KG1 (cell line): ENCODE measurements around the gene TMEM150A.
"Not testable (repeated sequence)": the region's sequence is repeated elsewhere in the genome, so short reads cannot be mapped to it uniquely, and the experiment has no call there.

Source experiments
- DNase-seq: peaks from one replicate; lab custom pipeline; 2025; lab: John Stamatoyannopoulos, UW

TMEM150A gene

DNA sequence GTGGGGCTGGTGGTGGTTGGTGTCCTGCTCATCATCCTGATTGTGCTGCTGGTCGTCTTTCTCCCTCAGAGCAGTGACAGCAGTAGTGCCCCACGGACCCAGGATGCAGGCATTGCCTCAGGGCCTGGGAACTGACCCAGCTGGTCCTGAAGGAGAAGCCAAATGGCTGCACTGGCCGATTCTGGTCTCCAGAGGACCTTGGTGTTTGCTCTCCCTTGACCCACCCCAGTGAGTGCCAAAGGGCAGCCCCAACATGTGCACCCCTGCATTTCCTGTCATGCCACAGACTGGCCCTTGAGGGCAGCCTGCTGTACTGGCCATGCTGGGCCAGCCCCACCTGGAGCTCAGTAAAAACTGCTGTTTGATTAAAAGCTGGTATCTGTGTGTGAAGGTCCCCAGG is 9.5 kb downstream of the TMEM150A start:
- DNase-seq = no peak

DNA sequence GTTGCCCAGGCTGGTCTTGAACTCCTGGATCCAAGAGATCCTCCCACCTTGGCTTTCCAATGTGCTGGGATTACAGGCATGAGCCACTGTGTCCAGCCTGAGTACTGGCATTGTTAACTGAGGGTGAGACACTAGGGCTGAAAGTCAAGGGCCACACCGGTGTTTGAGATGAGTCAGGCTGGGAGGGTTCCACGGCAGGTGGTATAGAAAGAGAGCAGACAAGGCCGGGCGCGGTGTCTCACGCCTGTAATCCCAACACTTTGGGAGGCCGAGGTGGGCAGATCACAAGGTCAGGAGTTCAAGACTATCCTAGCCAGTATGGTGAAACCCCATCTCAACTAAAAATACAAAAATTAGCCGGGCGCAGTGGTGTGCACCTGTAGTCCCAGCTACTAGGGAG is 10.2 kb downstream of the TMEM150A start:
- DNase-seq = not testable (repeated sequence)

DNA sequence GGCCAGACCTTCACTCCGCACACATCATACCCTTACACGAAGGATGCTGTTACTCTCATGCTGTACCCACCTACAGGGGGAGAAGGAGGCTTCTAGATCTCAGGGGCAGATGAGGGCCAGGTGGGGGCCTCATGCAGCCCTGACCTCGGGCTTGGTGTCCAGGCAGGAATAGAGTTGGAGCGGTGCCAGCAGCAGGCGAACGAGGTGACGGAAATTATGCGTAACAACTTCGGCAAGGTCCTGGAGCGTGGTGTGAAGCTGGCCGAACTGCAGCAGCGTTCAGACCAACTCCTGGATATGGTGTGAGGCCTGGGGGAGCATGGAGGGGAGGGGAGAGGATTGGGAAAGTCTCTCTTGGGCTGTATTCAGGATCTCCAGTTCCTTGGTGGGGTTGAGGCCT is 10.9 kb downstream of the TMEM150A start:
- no peak for DNase-seq

DNA sequence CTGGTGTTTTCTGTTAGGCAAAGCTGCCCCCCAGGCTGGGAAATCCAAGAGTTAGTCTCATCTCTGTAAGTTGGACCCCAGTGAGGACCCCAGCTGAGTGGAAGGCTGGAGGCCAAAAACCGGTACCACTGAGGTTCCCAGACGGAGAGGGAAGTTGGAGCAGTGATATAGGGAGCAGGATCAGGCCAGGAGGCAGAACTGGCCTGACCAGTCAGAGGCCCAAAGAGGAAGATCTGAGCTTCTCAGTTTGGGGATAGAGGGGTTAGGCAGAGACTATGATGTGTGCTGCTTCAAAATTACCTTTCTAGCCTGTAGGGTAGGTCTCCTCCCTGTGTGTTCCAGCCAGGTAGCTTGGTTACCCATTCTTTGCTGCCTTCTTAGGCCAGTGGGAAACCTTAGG is 11.5 kb downstream of the TMEM150A start:
- DNase-seq = no peak

DNA sequence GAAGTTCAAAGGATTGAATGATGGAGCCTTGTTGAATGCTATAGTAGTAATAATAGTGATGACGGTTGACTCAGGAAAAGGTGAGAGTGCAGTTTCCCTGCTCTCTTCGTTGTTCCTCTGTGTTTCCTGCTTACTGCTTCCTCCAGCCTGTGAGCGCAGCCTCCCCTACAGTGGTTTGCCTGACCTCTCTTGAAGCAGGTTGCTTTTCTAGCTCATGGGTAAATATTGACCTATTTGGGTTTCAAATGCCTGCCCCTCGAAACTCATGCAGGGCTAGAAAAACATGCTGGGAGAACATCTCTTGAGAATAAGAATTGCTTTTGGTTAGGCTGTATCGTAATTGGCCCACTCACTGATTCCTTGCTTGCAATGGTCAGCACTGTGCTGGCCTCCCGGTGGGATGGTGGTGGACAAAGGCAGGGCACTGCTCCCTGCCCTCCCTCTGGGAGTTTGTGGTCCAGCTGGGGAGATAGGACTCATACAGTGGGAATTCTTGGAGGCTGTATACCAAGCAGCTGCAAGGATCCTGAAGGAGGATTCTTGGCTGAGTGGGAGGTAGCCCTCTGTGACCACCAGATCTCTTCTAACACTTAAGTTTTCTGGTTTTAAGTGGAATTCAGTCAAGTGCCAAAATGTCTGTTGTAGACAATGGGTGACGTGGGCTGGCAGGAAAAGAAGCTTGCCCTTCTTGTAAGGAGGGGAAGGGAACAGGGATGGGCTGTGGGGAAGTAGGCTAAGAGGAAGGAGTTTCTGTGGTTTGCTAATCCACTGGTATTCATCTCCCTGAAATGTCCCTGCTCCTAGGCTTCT is 12.3 kb downstream of the TMEM150A start:
- no peak for DNase-seq

DNA sequence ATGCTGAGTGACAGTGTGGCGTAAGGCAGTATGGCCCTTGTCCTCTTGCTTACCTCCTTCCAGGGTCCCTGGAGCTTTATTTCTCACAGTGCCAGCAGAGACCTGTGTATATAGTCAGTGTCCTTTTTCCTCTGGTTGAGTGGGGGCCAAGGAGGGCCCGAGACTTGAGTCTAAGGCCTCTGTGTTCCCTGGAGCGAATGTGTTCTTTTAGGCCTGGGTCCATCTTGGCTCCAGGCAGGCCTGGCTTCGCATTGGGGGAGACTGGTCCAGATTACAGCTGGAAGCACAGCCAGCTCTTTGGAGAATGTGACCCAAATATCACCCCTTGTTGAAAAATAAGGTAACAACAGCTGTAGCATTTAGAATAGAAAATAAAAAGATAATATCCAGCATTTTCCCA is 13.3 kb downstream of the TMEM150A start:
- no peak for DNase-seq

DNA sequence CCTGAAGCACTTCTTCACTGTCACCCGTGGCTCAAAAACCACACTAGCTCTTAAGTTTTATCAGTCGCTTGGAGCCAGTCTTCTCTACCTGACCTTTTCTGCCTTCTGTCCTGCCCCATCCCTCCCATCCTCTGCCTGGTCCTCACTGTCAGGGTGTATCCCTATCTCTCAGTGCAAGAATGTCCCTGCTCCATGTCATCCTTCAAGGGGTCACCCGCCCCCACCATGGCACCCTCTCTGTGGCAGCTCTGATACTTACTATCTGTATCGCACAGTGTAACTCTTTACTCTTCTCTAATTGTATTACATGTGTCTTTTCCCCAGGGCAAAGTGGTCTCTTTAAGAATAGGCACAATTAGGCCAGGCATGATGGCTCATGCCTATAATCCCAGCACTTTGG is 13.9 kb downstream of the TMEM150A start:
- no peak for DNase-seq

DNA sequence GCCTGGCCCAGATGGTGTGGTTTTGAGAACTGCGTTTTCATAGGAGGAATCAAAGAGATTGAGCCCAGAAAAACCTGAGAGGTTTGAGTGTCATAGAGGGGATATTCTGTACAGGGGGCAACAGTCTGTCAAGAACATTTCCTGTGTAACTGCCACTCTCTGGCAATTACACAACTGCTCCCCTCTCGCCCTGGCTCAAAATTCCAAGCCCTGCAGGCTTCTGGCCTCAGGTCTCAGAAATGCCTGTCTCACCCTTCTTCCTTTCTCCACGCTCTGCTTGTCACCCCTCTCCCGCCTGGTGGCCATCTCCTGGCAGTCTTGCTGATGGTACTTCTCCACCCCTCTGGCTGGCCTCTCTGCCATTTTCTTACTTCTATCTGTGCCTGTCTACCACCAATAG is 14.3 kb downstream of the TMEM150A start:
- DNase-seq = no peak

DNA sequence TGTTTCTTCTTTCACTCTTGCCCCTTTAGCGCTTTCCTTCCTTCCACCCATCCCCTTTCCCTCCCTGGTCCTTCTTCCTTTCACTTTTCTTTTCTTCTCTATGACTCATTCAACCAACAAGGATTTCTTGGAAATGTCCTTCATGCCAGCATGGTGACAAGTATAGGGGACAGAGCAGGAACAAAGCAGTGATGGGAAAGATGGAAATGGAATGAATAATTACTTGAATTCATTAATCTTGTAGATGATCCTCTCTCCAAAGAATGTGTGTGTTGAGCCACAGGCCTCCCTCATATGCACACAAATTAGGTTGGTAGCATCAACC is 16.8 kb downstream of the TMEM150A start:
- no peak for DNase-seq

DNA sequence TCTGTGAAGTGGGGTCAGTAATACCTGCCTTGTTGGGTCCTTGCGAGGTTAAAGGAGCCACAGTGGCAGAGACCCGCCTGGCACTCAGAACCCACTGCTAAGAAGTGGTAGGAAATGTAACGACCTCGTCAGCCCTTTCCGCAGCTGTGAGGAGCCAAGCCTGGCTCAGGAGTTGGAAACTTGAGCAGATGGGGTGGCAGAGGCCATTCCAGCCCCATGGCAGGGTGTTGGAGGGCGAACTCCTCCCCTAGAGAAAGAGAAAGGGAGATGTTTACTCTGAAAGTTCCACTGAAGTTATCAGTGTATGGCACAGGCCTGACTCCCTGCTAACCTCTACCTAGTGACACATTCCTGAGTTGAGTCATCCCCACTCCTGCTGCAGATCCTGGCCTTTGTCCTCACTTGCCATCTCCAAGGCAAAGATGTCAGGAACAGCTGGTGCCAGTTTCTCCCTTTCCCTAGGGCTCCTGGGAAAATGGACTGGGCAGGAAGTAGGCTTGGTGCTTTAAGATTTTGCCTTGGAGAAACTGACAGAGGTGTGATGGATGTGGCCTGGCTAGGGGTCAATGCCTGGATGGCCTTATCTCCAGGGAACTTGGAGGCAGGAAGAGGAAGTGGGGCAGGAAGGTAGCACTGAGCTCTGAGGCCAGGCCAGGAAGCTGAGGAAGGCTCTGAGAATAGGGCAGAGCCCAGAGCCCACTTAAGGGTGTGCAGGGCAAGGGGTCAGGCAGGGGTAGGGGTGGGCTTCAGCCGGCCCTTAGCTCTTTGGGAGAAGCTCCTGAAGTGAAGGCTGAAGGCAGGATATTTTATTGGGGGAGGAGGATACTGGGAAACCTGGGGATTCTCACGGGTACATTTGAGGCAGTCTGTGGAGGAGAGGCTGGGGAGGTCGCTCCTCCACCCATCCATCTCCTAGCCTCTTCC is 17.4 kb downstream of the TMEM150A start:
- no peak for DNase-seq

DNA sequence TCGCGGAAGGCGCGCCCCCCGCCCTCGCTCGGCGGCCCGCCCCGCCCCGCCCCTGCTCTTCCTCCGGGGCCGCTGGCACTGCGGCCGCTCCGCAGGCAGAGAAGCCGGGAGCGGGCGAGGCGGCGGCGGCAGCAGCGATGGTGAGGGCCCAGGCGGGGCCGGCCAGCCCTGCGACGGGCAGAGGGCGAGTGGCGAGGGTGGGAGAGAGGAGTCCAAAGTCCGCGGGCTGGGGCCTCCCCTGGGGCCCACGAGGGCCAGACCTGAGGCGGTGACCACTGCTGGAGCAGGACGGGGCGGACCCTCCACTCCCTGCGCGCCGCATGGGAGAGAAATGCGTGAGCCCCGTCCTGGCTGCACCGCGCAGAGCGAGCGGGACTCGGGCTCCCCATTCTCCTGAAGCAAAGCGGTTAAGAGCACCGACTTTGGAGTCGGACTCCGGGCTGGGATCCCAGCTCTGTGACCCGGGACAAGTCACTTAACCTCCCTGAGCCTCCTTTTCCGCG is 18.1 kb downstream of the TMEM150A start, which contains the start of gene VAMP5:
Gene VAMP5 (plus strand): TSS at position 78 of the 503 bp plus-strand sequence. CDS start 60 bp downstream, at position 138.
- DNase-seq = no peak

DNA sequence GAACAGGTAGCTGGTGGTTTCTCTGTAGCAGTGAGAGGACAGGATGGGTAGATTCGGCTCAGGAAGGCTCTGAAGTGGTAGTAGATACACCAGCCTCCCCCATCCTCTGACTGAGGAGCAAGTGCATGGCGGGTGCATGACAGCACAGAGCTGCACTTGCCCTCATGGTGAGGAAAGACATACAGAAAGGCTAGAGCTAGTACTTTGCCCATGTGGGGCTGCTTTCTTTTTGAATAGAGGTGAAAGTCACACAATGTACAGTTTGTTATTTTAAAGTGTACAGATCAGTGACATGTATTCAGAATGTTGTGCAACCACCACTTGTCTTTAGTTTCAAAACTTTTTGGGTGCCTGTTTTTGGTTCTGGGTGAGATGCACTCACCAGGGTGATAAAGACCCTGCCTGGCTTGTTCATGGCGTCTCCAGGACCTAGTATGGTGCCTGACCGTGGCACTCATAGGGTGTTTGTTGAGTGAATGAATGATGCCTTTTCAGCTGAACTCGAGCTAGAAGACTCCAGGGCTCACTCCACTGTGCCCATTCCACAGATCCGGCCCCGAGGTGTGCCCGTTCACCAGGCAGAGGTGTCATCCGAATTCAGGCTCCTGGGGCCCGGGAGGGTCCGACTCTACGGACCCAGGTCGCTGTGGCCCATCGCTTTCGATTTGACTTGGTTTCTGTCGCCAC is 18.7 kb downstream of the TMEM150A start:
- DNase-seq = no peak

DNA sequence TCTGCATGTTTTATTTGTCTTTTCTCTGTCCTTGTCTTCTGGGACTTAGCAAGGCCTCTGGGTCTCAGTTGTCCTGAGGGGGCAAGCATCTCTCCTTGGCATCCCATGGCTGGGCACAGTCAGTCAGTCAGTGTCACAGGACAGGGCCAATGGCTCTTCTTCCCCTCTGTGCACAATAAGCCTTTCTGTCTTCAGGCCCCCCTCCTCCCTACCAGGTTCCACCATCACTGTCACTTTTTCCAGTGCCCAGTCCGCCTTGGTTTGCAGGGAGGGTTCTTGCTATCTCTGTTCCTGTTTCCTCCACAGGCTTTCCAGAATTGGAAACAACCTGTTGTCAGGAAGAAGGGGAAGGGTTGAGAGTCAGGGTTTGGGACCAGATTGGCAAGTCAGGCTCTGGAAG is 20.0 kb downstream of the TMEM150A start:
- no peak for DNase-seq

DNA sequence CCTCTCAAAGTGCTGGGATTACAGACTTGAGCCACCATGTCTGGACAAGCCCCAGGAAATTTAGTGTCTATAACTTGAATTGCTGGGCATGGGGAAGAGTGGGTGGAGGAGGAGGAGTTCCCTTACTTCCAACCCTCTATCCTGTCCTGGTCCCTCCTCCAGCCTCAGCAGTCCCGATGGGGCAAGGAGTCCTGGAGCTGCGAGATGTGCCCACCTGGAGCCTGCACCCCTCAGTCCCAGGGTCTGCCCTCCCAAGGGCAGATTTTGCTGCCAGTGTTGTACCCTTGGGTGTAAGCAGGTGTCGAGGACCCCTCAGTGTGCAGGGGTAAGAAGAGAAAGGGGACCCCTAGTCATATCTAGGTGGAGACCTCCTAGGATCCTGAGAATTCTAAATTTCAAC is 22.3 kb downstream of the TMEM150A start:
- DNase-seq = no peak

DNA sequence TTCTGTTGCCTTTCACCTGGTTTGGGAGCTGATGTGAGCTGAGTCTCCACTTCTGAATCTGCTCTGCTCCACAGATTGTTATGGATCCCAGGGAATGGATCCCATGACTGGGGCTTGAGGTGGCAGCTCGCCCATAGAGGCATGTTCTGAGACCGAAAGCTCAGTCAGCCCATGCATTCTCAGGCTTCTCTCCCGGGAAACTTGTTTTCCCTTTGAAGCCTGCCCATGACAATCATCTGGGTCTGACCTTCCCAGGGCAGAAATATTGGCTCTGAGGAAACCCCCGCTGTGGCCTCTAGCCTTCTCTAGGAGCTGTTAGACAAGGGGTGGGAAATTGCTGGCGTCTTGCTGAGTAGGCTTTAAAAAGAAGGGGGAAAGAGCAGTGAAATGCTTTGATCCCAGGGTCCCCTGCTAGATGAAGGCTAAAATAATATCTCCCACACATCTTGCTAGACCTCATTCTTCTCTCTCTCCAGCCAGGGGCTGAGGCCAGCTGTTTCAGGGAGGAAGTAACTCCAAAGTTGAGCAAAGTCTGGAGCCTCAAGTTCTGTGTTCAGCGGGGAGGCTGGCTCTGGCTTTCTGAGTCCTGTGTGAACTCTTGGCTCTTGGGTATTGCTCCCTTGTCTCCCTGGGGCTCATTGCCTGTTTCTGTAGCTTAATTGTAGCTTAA is 23.1 kb downstream of the TMEM150A start:
- no peak for DNase-seq

DNA sequence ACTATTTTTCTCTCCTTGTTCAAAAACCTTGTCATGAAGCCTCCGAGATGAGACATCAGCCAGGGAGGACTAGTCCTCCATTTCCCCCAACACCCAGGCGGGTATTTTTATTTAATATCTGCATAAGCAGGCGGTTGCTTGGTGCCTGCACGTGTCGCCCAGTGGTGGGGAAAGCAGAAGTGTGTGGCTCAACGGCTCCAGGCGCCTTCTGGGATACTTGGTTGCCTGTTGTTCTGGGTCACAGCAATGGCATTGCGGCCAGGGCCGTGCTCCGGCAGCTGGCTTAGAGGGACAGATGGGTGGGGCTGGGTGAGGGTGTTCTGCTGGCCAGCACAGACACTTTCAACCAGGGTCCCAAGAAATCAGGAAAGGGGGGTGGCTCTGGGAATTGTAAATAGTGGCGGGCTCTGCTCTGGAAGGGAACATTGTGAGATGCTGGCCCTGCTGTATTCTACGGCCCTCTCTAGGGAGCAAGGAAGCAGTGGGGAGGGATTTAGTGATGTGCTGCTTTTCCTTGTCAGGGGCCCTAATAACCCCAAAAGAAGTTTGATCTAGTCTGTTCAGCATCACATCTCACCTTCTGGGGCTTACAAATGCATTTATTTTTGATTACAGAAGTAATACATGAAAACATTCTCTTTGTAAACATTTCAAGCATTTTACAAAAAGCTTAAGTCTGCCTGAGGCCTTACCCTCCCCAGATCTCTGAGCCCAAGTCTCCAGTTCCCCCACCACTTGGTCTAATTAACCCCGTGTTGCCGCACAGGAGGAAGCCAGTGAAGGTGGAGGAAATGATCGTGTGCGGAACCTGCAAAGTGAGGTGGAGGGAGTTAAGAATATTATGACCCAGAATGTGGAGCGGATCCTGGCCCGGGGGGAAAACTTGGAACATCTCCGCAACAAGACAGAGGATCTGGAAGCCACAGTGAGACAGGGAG is 24.0 kb downstream of the TMEM150A start:
- peak; percentile 53 for DNase-seq

DNA sequence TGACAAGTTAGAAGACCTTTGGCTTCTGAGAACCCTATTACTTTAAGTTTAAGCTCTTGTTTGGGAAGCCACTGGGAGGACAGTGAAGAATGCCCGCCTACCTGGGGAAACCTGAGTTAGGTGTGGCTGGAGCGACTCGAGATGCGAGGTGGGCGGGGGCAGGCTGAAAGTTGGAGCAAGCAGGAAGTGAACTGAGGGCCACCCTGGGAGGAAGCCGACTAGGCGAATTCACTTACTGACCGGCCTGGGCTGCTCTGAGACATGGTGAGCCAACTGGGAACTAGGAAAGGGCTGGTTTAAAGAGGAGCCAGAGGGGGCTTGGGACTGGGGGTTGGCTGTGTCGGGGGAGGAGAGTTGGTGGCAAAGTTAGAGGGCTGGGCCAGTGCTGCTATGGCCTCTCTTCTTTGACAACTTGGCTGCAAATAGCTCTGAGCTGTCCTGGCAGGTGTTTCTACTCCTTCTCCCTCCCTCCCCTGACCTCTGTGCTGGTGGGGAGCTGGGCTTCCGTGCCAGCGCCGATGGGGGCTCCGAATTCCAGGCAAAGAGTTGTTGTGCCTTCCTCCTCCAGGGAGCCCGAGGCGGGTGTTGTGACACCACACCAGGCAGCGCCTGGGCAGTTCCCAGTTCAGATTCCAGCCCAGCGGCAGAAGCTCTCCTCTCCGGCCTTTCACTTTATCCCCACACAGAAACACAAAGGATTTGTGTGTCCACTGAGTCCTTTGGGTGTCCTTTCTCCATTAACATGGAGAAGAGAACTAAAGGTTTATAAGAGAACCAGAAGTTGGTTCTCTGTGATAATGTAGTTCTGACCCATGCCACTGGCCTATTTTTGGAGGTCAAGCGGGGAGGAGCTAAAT is 24.9 kb downstream of the TMEM150A start, which contains the start of gene VAMP8:
Gene VAMP8 (plus strand): TSS at position 201 of the 857 bp plus-strand sequence. CDS start 61 bp downstream, at position 262.
- peak; percentile 73 for DNase-seq

DNA sequence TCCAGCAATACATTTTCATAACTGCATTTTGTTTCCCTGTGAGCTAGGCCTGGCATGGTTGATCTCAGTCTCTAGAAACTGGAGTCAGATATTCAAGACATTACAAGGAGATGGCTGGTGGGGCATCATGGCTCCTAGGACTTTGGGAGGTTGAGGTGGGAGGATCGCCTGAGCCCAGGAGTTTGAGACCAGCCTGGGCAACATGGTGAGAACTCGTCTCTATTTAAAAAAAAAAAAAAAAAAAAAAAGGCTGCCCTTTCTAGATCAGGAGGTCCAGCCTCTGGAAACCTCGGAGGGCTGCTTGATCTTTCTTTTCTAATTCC is 25.5 kb downstream of the TMEM150A start:
- DNase-seq = no peak

DNA sequence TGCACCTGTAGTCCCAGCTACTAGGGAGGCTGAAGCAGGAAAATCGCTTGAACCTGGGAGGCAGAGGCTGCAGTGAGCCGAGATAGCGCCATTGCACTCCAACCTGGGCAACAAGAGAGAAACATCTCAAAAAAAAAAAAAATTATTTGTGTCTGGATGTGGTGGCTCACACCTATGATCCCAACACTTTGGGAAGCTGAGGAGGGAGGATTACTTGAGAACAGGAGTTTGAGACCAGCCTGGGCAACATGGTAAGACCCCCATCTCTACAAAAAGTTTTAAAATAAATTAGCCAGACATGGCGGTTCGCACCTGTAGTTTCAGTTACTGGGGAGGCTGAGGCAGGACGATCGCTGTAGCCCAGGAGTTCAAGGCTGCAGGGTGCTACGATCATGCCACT is 26.8 kb downstream of the TMEM150A start:
- DNase-seq = no peak

DNA sequence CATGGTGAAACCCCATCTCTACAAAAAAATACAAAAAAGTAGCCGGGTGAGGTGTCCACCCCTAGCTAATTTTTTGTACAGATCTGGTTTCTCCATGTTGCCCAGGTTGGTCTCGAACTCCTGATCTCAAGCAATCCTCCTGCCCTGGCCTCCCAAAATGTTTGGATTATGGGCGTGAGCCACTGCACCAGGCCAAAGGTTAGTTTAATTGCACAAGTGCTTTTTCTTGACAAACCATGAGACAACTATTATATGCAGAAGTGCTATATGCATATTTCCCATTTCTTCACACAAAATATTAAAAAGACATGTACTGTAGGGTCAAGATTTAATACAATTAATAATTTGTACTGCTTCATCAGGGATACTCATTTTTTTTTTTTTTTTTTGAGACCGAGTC is 36.2 kb downstream of the TMEM150A start:
- DNase-seq = no peak
